HG03135 (cell line): Measurements from ENCODE around the gene POU5F1.

Experiments used
- ATAC-seq: cut with Tn5 transposase; IDR thresholded peaks from one replicate; pipeline ENCODE4 v1.9.1; 2021; ENCODE audit warnings: mild to moderate bottlenecking, moderate library complexity; ENCODE audit not compliant: unreplicated experiment

POU5F1 gene

GRCh38 chr6:31116661-31117385 lies 53.7 kb downstream of the POU5F1 start:
- ATAC-seq = no peak

DNA sequence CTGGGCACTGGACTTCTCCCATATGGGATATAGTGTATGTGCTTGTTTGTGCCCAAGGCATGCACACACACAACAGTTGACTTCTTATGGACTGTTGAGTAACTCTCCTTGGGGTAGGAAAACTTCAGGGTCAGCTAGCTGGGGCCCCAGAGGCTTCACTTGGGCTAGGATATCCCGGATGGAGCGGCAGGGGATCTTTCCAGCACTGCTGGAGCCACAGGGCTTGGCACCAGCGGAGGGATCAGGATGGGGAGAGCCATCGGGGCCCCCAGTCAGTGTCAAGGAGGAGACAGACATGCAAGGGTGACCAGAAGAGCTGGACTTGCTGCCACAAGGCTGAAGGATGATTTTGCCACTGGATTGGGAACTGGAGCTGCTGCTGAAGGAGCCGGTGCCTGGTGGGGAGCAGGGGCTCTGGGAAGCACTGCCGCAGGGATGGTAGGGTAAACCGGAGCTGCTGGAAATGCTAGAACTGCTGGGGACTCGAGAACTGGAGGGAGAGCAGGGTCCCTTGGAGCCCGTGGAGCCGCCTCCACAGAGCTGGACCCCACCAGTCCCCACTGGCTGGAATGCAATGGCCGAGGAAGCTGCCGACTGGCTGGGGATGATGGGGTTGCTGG lies 54.4 kb downstream of the POU5F1 start:
- ATAC-seq = no peak

DNA sequence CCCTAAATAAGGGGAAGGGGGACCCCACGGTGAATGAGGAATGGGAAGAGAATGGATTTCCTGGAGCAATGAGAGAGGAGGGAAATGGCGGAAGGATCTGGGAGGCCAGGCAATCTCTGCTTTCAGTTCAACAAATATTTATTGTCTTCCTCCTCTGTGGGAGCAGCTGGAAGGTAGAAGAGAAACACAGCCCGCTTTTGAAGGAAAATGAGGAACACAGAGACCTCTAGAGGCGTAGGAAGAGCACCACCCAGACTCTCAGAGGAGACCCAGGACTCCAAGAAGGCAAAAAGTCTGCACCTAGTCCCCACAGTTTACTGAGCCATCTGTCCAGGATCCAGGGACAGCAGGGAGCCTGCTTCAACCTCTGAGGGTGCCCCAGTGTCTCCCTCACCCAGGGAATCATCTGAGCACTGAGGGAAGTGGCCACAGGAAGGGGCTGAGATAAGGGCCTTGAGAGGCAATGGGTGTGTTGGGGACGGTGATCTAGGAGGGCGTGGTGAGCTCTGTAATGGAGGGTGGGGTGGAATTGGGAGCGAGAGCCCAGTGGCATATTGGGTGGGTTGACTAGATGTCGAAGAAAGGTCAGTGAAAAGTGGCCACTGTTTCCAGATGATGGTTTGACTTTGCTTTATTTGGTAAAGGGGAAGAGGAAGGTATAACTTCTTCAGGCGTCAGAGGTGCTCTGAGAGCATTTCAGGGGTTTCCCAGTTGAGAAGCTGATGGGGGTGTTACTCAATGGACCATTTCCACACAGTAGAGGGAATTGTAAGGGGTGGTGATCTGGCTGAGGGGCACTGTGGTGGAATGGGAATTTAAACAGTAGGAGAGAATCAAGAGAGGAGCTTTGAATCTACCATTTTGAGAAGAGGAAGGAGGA lies 55.3 kb downstream of the POU5F1 start:
- ATAC-seq = no peak

DNA sequence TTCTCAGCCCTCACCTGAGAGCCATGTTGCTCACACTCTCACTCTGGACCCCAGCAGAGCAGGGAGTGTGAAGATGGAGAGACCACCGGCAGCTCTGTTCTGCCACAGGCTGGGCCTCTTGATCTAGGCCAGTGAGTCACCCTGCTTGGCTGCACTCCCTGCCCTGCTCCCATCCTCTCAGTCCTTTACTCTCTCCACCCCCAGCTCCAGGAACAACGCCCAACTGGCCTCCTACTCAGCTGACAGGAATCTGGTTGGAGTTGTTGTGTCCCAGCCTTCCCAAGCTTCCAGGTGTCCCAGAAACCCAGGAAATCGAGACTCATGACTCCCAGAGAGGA lies 56.0 kb downstream of the POU5F1 start, which contains the start of gene PSORS1C1:
PSORS1C1 (plus strand) TSS at position 260 of the 338 bp plus-strand sequence. CDS start 14,833 bp downstream, outside the sequence.
- ATAC-seq = no peak
